Epithelial cell of esophagus (primary cell): Measurements from ENCODE around the gene AKR1A1.
A peak's percentile ranks its signal among the peaks of the same experiment; 100 is the strongest.
"Not testable (repeated sequence)": the region's sequence is repeated elsewhere in the genome, so short reads cannot be mapped to it uniquely, and the experiment has no call there.

Experiments
- DNase-seq: peaks from one replicate; pipeline ENCODE4 v3.0.0; 2010; ENCODE audit warnings: low read depth
- H3K4me3 ChIP-seq: 2 replicates; pipeline ENCODE4 v1.5.1; 2011; ENCODE audit warnings: mild to moderate bottlenecking, low read length, control low read depth
- TF ChIP-seq, protein P1 (sequence below): IDR thresholded peaks from 2 replicates; pipeline ENCODE4 v1.5.1; 2011; ENCODE audit warnings: low read depth, mild to moderate bottlenecking, low read length, control low read depth, inconsistent platforms; ENCODE audit not compliant: insufficient read depth; ENCODE audit errors: missing control alignments

Gene AKR1A1

DNA sequence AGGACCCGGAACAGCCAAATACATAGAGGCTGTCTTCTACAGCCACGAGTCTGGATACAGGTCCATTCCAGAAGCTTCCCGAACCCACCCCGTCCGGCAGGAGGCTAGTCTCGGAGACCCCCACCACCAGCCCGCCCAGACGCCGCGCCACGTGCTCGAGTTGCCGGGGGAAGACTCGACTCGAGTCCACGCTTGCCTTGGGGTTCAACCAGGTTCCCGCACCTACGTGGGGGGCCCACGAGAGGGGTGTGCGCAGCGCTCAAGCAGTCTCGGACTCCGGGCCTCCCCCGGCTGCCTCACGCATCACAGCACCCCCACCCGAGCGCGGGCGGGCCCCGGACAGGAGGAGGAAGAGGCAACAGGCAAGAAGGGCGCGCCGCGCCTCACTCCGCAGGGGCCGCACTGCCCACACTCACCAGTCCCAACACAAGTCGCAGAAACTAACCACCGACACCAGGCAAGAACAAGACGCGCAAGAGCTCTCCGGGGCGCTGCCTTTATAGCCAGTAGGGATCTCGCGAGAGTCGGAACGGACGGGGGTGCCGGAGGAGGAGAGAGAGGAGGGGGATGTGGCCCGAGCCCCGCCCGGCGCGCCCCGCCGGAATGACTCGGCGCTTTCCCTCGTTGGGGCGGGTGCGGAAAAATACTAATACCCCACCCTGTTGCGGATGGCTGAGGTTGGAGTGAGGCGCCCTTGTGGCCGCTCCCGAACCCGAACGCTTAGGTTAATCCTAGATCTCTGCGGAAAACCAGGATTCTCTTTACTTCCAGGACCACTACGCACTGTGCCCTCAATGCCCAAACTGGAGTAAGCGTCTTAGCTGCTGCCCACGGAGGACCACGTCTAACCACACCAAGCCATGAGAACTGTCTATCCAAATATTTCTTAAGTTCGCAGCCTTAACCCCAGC, 29.0 kb upstream of the AKR1A1 start, which contains the start of gene PRDX1:
Gene PRDX1 (minus strand): TSS at position 472 of the 911 bp plus-strand sequence. CDS start 2,841 bp downstream, outside the sequence.
- TF ChIP-seq, protein P1, sequence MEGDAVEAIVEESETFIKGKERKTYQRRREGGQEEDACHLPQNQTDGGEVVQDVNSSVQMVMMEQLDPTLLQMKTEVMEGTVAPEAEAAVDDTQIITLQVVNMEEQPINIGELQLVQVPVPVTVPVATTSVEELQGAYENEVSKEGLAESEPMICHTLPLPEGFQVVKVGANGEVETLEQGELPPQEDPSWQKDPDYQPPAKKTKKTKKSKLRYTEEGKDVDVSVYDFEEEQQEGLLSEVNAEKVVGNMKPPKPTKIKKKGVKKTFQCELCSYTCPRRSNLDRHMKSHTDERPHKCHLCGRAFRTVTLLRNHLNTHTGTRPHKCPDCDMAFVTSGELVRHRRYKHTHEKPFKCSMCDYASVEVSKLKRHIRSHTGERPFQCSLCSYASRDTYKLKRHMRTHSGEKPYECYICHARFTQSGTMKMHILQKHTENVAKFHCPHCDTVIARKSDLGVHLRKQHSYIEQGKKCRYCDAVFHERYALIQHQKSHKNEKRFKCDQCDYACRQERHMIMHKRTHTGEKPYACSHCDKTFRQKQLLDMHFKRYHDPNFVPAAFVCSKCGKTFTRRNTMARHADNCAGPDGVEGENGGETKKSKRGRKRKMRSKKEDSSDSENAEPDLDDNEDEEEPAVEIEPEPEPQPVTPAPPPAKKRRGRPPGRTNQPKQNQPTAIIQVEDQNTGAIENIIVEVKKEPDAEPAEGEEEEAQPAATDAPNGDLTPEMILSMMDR, result peak; percentile 26
- peak within 1 kb of the TSS; percentile 98 for H3K4me3 ChIP-seq
- peak; percentile 94 for DNase-seq

DNA sequence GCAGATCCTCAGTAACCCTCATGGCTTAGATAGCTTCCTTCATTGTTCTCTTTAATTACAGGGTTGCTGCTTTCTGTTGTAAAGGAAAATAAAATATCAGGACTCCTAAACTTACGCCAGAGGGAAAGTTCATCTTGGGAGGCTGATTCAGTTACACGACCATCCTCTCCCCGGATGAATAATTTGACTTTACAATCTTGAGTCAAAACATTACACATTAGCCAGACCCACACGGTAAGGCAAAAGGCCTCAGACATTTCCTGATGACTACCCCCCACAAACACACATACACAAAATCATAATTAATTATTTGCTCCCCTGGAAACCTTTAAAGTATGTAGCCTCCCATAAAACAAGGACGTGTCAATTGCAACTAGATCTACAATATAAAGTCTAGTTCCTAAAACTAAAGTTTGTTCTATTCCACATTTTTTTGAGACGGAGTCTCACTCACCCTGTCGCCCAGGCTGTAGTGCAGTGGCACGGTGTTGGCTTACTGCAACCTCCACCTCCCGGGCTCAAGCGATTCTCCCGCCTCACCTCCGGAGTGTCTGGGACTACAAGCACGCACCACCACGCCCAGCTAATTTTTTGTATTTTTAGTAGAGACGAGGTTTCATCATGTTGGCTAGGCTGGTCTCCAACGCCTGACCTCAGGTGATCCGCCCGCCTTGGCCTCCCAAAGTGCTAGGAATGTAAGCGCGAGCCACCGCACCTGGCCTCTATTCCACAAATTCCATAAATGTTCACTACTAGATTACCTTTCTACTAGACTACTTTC, 28.1 kb upstream of the AKR1A1 start:
- peak overlapping the region; percentile 98 for H3K4me3 ChIP-seq
- DNase-seq, result peak; percentile 49
- TF ChIP-seq, protein P1, result no peak

DNA sequence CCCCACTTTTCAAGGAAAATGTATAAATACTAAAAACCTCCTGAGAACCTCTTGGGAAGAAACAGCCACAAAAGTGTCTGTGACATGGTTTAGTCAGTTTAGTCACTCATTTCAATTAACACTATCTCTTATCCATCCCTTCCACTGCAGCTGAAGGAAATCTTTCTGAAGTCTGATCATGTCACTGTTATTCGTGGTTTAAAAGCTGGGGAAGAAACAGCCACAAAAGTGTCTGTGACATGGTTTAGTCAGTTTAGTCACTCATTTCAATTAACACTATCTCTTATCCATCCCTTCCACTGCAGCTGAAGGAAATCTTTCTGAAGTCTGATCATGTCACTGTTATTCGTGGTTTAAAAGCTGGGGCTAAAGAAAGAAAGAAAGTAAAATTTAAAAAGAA, 27.1 kb upstream of the AKR1A1 start:
- H3K4me3 ChIP-seq, DNase-seq: not testable (repeated sequence)

DNA sequence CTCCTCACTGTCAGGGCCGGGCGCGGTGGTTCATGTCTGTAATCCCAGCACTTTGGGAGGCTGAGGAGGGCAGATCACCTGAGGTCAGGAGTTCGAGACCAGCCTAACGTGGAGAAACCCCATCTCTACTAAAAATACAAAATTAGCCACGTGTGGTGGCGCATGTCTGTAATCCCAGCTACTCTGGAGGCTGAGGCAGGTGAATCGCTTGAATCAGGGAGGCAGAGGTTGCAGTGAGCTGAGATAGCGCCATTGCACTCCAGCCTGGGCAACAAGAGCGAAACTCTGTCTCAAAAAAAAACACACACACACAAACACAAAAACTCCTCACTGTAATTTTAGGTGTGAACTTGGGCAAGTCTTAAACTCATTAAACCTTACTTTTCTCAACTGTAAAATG, 26.7 kb upstream of the AKR1A1 start:
- DNase-seq, H3K4me3 ChIP-seq: not testable (repeated sequence)

DNA sequence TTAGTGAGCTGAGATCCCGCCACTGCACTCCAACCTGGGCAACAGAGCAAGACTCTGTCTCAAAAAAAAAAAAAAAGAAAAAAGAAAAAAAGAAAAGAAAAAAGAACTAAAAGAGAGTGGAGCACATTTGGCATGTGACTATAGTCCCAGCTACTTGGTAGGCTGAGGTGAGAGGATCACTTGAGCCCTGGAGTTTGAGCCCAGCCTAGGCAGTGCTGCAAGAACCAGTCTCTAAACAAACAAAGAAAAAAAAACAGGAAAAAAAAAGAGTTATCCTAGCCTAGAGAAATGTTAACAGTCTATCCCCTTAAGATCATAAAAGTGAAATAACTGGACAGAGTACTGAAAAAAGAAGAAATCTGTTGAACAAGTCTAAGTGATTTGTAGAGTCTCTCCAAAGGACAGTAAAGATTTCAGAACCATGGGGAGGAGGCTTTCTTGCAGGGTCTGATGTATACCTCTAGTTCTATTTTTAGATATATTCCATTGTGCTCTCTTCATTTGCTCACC, 24.4 kb upstream of the AKR1A1 start:
- TF ChIP-seq, protein P1, result no peak
- no peak for DNase-seq
- H3K4me3 ChIP-seq, result no peak overlapping the region

DNA sequence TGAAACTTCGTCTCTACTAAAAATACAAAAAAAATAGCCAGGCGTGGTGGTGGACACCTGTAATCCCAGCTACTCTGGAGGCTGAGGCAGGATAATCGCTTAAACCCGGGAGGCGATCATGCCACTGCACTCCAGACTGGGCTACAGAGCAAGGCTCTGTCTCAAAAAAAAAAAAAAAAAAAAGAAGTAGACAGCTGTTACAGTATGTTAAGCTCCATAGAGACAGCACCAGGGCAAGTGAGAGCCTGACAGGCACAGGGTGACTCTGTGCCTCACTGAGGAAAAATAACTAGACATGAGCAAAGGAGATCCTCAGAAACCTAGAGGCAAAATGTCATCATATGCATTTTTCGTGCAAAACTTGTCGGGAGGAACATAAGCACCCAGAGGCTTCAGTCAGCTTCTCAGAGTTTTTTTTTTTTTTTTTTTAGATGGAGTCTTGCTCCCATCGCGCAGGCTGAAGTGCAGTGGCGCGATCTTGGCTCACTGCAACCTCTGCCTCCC, 19.9 kb upstream of the AKR1A1 start:
- H3K4me3 ChIP-seq, result no peak overlapping the region
- no peak for DNase-seq
- TF ChIP-seq, protein P1, result no peak

DNA sequence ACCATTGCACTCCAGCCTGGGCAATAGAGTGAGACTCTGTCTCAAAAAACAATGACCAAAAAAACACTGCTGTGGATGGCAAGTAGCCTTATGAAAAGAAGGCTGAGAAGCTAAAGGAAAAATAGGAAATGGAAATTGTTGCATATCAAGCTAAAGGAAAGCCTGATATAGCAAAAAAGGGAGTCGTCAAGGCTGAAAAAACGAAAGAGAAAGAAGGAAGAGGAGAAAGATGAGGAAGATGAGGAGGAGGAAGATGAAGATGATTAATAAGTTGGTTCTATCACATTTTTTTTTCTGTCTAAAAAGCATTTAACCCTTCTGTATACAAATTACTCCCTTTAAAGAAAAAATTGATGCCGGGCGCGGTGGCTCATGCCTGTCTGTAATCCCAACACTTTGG, 18.8 kb upstream of the AKR1A1 start:
- H3K4me3 ChIP-seq, result no peak overlapping the region
- TF ChIP-seq, protein P1, result no peak
- DNase-seq, result no peak
